WI38 (cell line): ENCODE data around the gene ZNF878.

ENCODE experiments used
- H3K4me3 ChIP-seq: 2 replicates; pipeline ENCODE4 v1.5.1; 2011; ENCODE audit warnings: low read depth, mild to moderate bottlenecking, control low read depth, low read length
- TF ChIP-seq, protein P1 (sequence below): IDR thresholded peaks from 2 replicates; pipeline ENCODE4 v1.5.1; 2012; ENCODE audit warnings: low read depth, mild to moderate bottlenecking, control low read depth, low read length

Gene ZNF878

DNA sequence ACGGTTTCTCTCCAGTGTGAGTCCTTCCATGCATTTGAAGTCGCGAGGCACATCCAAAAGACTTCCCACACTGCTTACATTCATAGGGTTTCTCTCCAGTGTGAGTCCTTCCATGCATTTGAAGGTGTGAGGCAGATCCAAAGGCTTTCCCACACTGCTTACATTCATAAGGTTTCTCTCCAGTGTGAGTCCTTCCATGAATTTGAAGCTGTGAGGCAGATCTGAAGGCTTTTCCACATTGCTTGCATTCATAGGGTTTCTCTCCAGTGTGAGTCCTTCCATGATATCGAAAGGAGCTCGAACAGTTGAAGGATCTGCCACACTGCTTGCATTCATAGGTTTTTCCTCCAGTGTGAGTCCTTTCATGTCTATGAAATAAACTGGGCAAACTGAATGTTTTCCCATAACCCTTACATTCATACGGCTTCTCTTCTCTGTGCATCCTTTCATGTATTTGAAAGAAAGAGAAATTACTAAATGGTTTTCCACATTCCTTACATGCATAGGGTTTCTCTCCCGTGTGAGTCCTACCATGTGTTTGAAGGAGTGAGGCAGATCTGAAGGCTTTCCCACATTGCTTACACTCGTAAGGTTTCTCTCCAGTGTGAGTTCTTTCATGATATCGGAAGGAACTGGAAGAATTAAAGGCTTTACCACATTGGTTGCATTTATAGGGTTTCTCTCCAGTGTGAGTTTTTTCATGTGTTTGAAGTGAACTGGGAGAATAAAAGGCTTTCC, 37.6 kb downstream of the ZNF878 start:
- no peak overlapping the region for H3K4me3 ChIP-seq

DNA sequence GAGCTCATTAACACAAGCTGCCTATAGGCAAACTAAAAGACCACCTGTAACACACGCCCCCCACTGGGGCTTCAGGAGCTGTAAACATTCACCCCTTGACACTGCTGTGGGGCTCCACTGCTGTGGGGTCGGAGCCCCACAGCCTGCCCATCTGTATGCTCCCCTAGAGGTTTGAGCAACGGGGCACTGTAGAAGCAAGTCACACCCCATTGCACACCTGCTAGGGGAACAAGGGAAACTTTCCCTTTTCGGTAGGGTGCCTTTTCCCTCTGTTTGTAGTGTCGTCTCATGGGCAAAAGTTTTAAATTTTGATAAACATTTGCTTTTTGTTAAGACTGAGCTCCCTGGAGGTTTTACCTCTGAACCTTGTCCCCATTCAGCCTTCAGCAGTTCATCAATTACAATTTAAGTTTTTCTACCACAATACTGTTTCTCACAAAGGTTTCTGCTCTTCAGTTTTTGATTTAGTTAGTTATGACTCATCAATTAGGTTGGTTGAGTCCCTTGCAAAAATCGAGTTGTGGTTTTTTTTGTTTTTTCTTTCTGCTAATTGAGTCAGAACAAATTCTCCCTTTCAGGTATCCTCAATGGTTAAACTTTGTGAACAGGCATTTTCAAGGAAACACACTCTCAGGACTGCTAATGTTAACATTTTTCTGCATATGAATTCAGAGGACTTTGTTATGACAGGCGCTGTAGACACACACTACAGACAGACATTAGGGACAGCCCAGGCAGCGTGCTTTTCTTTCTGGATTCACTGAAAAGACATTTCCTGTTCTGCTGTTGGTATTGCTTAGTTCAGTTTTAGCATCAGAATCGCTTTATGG, 52.4 kb downstream of the ZNF878 start:
- no peak overlapping the region for H3K4me3 ChIP-seq

More for the DNA sequence above, 37.6 kb downstream of the ZNF878 start:
- TF ChIP-seq, protein P1, sequence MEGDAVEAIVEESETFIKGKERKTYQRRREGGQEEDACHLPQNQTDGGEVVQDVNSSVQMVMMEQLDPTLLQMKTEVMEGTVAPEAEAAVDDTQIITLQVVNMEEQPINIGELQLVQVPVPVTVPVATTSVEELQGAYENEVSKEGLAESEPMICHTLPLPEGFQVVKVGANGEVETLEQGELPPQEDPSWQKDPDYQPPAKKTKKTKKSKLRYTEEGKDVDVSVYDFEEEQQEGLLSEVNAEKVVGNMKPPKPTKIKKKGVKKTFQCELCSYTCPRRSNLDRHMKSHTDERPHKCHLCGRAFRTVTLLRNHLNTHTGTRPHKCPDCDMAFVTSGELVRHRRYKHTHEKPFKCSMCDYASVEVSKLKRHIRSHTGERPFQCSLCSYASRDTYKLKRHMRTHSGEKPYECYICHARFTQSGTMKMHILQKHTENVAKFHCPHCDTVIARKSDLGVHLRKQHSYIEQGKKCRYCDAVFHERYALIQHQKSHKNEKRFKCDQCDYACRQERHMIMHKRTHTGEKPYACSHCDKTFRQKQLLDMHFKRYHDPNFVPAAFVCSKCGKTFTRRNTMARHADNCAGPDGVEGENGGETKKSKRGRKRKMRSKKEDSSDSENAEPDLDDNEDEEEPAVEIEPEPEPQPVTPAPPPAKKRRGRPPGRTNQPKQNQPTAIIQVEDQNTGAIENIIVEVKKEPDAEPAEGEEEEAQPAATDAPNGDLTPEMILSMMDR: no peak

DNA sequence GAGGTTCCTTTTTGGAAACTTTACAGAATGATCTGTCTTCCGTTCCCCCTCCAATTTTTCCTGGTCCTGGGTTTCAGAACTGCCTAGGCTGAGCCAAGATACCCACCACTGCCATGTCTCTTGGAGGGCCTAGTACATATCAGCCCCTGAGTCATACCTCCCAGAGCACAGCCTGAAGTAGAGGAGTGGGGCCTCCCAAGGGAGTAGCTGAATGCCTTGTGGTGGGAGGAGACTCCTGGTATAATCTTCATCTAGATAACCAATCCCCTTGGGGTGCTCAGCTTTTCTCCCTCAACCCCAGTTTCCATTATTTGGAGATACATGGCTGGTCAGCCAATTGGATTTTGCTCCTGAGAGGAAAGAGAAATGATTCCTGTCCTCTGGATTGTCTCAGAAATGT, 57.6 kb downstream of the ZNF878 start:
- no peak overlapping the region for H3K4me3 ChIP-seq
- TF ChIP-seq, protein P1: no peak

More for the DNA sequence above, 52.4 kb downstream of the ZNF878 start:
- TF ChIP-seq, protein P1: no peak
